ENCODE data around the gene HMGCS2.

The HMGCS2 gene

GRCh38 chr1:119766374-119766794, 2.3 kb downstream of the HMGCS2 start:
- Histone ChIP-seq H3K4me1 (peaks cover 9% of the 10 kb centered on the region), H3K4me3 (no peak overlapping the region), H3K9me3 (no peaks in the 10 kb centered on the region), H3K36me3 (replicated peaks) (no peaks in the 10 kb centered on the region), H3K27me3 (ENCODE audit: low read depth) (peaks cover 4% of the 10 kb centered on the region; the same call in 1 of the 2 replicates)
- in situ Hi-C loops (cut with MboI; ENCODE audit: low sequenced_read_pairs): no loop called here
- DNase-seq (ENCODE audit: low spot score in 2 of 2): no peak

GRCh38 chr1:119764220-119764619, 4.5 kb downstream of the HMGCS2 start:
- peaks cover 4% of the 10 kb centered on the region; the same call in 1 of the 2 replicates for H3K27me3 ChIP-seq (ENCODE audit: low read depth)
- H3K4me3 ChIP-seq: no peak overlapping the region
- H3K36me3 ChIP-seq (replicated peaks): no peaks in the 10 kb centered on the region
- H3K4me1 ChIP-seq: peaks cover 6% of the 10 kb centered on the region
- in situ Hi-C loops (cut with MboI; ENCODE audit: low sequenced_read_pairs): no loop called here
- no peak for DNase-seq (ENCODE audit: low spot score in 2 of 2)
- no peaks in the 10 kb centered on the region for H3K9me3 ChIP-seq

DNA sequence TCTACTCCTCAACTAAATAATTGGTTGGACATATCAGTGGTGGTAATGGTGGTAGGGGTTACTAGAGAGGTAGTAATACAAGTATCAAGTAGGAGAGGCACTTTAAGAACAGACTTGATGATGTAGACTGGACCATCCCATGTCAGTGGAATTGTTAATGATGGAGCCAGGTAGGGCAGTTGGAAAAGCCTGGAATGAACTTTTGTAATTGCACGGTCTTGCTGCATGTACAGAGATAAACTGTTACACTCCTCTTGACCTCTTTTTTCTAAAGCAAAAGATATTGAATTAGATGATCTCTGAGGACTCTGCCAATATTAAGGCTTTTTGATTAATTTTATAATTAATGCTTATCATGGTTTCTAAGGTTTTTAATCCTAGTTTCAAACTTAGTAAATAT, 5.8 kb downstream of the HMGCS2 start:
- Histone ChIP-seq H3K9me3 (no peaks in the 10 kb centered on the region), H3K36me3 (replicated peaks) (no peaks in the 10 kb centered on the region), H3K27me3 (ENCODE audit: low read depth) (peaks cover 4% of the 10 kb centered on the region; the same call in 1 of the 2 replicates), H3K4me3 (no peak overlapping the region), H3K4me1 (peaks cover 6% of the 10 kb centered on the region)
- in situ Hi-C loops (cut with MboI; ENCODE audit: low sequenced_read_pairs): no loop called here
- DNase-seq (ENCODE audit: low spot score in 2 of 2): no peak

- Histone ChIP-seq H3K9me3 (no peaks in the 10 kb centered on the region), H3K4me1 (peaks cover 4% of the 10 kb centered on the region), H3K27me3 (ENCODE audit: low read depth) (peaks cover 4% of the 10 kb centered on the region; the same call in 1 of the 2 replicates), H3K36me3 (replicated peaks) (no peaks in the 10 kb centered on the region), H3K4me3 (no peak overlapping the region)
- in situ Hi-C loops (cut with MboI; ENCODE audit: low sequenced_read_pairs): no loop called here
- no peak for DNase-seq (ENCODE audit: low spot score in 2 of 2)
These were observed 6.3 kb downstream of the HMGCS2 start for GRCh38 chr1:119762409-119762808.

DNA sequence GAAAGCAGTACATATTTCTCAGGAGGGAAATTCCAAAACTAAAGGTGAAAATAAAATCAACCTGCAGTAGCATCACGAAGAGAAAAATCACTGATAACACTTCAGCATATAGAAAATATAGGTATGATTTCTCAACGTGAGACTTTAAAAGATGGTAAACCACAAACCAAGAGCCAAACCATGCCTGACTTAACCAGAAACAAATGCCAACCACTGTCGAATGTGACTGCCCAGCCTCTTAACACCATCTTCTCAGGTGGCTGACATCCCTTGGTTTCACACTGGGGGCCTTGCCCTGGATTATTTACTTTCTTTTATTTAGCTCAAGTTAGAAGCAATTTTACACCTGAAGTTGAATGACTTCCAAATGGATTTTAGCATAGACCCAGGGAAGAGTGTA, 10.1 kb downstream of the HMGCS2 start:
- Histone ChIP-seq H3K9me3 (no peaks in the 10 kb centered on the region), H3K4me1 (no peaks in the 10 kb centered on the region), H3K4me3 (no peak overlapping the region), H3K36me3 (replicated peaks) (no peaks in the 10 kb centered on the region), H3K27me3 (ENCODE audit: low read depth) (no peaks in the 10 kb centered on the region; the same call in 1 of the 2 replicates)
- in situ Hi-C loops (cut with MboI; ENCODE audit: low sequenced_read_pairs): no loop called here
- DNase-seq (ENCODE audit: low spot score in 2 of 2): no peak

GRCh38 chr1:119752592-119752991, 16.1 kb downstream of the HMGCS2 start:
- Histone ChIP-seq H3K36me3 (replicated peaks) (no peaks in the 10 kb centered on the region), H3K9me3 (no peaks in the 10 kb centered on the region), H3K4me1 (no peaks in the 10 kb centered on the region), H3K4me3 (no peak overlapping the region), H3K27me3 (ENCODE audit: low read depth) (no peaks in the 10 kb centered on the region)
- in situ Hi-C loops (cut with MboI; ENCODE audit: low sequenced_read_pairs): no loop called here
- no peak for DNase-seq (ENCODE audit: low spot score in 2 of 2)

GRCh38 chr1:119748040-119748439, 20.7 kb downstream of the HMGCS2 start:
- no peak for DNase-seq (ENCODE audit: low spot score in 2 of 2)
- Histone ChIP-seq H3K27me3 (ENCODE audit: low read depth) (no peaks in the 10 kb centered on the region), H3K36me3 (replicated peaks) (peaks cover 12% of the 10 kb centered on the region), H3K4me1 (no peaks in the 10 kb centered on the region), H3K4me3 (no peak overlapping the region), H3K9me3 (no peaks in the 10 kb centered on the region)
- in situ Hi-C loops (cut with MboI; ENCODE audit: low sequenced_read_pairs): no loop called here

DNA sequence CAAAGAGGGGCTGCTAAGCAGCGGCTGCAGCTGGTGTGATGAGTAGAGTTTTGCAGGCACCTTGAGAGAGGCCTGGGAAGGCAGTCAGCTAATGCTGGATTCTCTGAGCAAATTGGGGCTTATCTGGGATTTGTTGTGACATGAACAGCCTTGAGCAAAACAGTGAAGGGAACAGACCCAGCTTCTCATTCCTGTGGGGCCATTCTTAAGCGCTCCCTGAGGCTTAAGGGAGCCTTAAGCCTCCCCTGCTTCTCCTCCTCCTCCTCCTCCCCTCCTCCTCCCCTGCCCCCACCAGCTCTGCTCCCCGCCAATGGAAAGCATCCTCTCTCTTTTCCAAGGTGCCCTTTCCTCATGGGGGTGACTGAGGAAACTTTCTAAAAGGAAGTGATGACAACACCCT, 21.3 kb downstream of the HMGCS2 start:
- DNase-seq (ENCODE audit: low spot score in 2 of 2): no peak
- Histone ChIP-seq H3K9me3 (no peaks in the 10 kb centered on the region), H3K4me3 (no peak overlapping the region), H3K4me1 (no peaks in the 10 kb centered on the region), H3K27me3 (ENCODE audit: low read depth) (no peaks in the 10 kb centered on the region), H3K36me3 (replicated peaks) (peaks cover 18% of the 10 kb centered on the region)
- in situ Hi-C loops (cut with MboI; ENCODE audit: low sequenced_read_pairs): no loop called here

GRCh38 chr1:119745034-119745433, 23.7 kb downstream of the HMGCS2 start:
- H3K4me3 ChIP-seq: no peak overlapping the region
- in situ Hi-C loops (cut with MboI; ENCODE audit: low sequenced_read_pairs): no loop called here
- no peak for DNase-seq (ENCODE audit: low spot score in 2 of 2)
- H3K27me3 ChIP-seq (ENCODE audit: low read depth): no peaks in the 10 kb centered on the region
- peaks cover 42% of the 10 kb centered on the region for H3K36me3 ChIP-seq (replicated peaks)
- H3K9me3 ChIP-seq: no peaks in the 10 kb centered on the region
- no peaks in the 10 kb centered on the region for H3K4me1 ChIP-seq

DNA sequence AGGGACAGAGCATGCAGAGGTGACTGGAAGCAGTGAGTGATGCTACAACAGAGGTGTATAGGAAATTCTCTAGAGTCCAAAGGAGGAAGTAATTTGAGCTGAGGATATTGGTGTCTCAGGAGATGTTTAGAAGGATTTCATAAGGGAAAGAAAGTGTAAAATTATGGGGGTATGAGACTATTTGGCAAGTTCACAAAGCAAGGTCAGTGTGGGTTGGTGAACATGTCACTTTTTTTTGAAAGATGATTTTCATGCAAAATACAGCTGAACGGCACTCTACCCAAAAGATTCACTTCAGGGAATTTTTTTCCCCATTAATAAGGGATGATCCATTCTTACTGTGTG, 24.1 kb downstream of the HMGCS2 start:
- Histone ChIP-seq H3K4me3 (no peak overlapping the region), H3K36me3 (replicated peaks) (peaks cover 47% of the 10 kb centered on the region), H3K27me3 (ENCODE audit: low read depth) (no peaks in the 10 kb centered on the region), H3K9me3 (no peaks in the 10 kb centered on the region), H3K4me1 (no peaks in the 10 kb centered on the region)
- in situ Hi-C loops (cut with MboI; ENCODE audit: low sequenced_read_pairs): no loop called here
- DNase-seq (ENCODE audit: low spot score in 2 of 2): no peak

DNA sequence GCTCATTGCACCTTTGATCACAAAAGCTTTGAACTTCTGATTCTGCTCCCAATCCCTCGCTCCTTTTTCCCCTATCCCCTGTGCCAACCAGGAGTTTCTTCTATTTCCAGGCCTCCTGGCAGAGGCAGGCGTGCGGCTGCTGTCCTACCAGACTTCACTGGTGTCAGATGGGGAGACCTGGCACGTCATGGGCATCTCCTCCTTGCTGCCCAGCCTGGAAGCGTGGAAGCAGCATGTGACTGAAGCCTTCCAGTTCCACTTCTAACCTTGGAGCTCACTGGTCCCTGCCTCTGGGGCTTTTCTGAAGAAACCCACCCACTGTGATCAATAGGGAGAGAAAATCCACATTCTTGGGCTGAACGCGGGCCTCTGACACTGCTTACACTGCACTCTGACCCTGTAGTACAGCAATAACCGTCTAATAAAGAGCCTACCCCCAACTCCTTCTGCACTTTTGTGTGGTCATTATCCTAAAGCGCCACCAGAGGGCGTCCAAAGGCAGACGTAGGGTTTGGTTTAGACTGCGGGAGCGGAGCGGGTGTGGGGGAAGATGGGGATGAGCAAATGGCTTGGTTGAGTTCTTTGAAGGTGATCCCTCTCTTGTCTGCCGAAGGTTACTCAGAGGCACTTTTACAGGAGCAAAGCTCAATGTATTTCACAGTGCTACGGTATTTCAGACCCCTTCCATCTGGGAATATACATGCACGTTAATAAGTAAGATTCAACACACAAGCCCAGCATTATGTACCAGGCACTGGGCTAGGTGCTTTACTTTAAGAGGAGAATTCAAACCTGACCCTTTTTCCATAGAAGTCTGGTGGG, 24.7 kb downstream of the HMGCS2 start:
- Histone ChIP-seq H3K36me3 (replicated peaks) (peaks cover 51% of the 10 kb centered on the region), H3K27me3 (ENCODE audit: low read depth) (no peaks in the 10 kb centered on the region), H3K4me3 (no peak overlapping the region), H3K4me1 (no peaks in the 10 kb centered on the region), H3K9me3 (no peaks in the 10 kb centered on the region)
- in situ Hi-C loops (cut with MboI; ENCODE audit: low sequenced_read_pairs): no loop called here
- peak; percentile 61 to 73 for DNase-seq (ENCODE audit: low spot score in 2 of 2)

DNA sequence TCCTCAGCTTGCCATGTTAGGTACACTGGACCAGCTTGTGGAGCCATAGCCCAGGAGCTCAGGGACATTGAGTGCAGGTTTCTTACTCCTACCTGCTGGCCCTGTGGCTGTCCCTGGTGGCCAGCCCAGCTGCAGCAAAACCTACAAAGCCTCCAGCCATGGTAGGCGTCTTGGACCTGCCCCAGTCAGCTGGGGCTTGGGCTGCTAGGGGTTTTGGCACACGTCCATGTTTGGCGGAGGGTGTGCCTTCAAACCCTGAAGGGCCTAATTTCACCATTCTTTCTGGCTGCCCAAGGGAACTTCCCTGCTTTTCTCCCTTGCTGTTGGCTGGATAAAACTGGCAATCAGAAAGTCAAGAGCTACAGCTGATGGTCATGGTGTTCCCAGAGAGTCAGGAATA, 25.4 kb downstream of the HMGCS2 start:
- Histone ChIP-seq H3K27me3 (ENCODE audit: low read depth) (no peaks in the 10 kb centered on the region), H3K9me3 (no peaks in the 10 kb centered on the region), H3K36me3 (replicated peaks) (peaks cover 54% of the 10 kb centered on the region), H3K4me1 (no peaks in the 10 kb centered on the region), H3K4me3 (no peak overlapping the region)
- no peak for DNase-seq (ENCODE audit: low spot score in 2 of 2)
- in situ Hi-C loops (cut with MboI; ENCODE audit: low sequenced_read_pairs): no loop called here

DNA sequence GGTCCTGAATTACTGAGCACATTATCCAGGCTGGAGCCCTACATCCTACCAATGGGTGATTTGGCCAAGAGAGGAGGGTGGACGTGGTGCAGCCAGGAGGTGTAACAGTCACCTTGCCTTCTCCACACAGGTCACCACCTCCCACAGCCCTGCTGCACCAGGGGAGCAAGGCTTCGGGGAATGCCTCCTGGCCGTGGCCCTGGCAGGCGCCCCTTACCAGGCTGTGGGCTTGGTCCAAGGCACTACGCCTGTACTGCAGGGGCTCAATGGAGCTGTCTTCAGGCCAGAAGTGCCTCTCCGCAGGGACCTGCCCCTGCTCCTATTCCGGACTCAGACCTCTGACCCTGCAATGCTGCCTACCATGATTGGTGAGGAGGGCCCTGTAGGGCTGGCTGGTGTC, 26.0 kb downstream of the HMGCS2 start:
- in situ Hi-C loops (cut with MboI; ENCODE audit: low sequenced_read_pairs): no loop called here

GRCh38 chr1:119742202-119742601, 26.5 kb downstream of the HMGCS2 start:
- in situ Hi-C loops (cut with MboI; ENCODE audit: low sequenced_read_pairs): no loop called here
- H3K9me3 ChIP-seq: no peaks in the 10 kb centered on the region
- no peaks in the 10 kb centered on the region for H3K4me1 ChIP-seq
- peaks cover 65% of the 10 kb centered on the region for H3K36me3 ChIP-seq (replicated peaks)
- no peak for DNase-seq (ENCODE audit: low spot score in 2 of 2)
- no peaks in the 10 kb centered on the region for H3K27me3 ChIP-seq (ENCODE audit: low read depth)
- H3K4me3 ChIP-seq: no peak overlapping the region

More for the DNA sequence above, 26.0 kb downstream of the HMGCS2 start:
- Histone ChIP-seq H3K9me3 (no peaks in the 10 kb centered on the region), H3K4me1 (no peaks in the 10 kb centered on the region), H3K27me3 (ENCODE audit: low read depth) (no peaks in the 10 kb centered on the region), H3K4me3 (no peak overlapping the region), H3K36me3 (replicated peaks) (peaks cover 60% of the 10 kb centered on the region)
- no peak for DNase-seq (ENCODE audit: low spot score in 2 of 2)
